Left lung (tissue), 10 donors: ENCODE data around the gene SCAMP4. TPM values are rescaled to one million over a fixed set of nuclear protein-coding genes. Genes with fewer than 3 reads are reported as not detected.
A peak's percentile ranks its signal among the peaks of the same experiment; 100 is the strongest.

Experiments
- ATAC-seq: fragments of 200-7000 bp; cut with Tn5 transposase; one replicate; pipeline ENCODE4 v1.9.1; 2020; ENCODE audit warnings: moderate library complexity
- DNase-seq, 4 donors: peaks; one replicate each; pipeline ENCODE4 v3.0.0-alpha.2; 2013 to 2020
- H3K27ac ChIP-seq, 2 donors: fragments of 200-600 bp; sonication (generic) in 1 of 2; one replicate each; pipeline versions ENCODE4 v1.5.0 to v1.8.0; 2020 to 2021
- H3K27me3 ChIP-seq, 2 donors: fragments of 200-600 bp; sonication (generic) in 1 of 2; one replicate each; pipeline versions ENCODE4 v1.5.0 to v1.8.0; 2020 to 2021
- H3K36me3 ChIP-seq, 2 donors: fragments of 200-600 bp; sonication (generic) in 1 of 2; one replicate each; pipeline versions ENCODE4 v1.5.0 to v1.8.0; 2020 to 2021
- H3K4me1 ChIP-seq, 2 donors: fragments of 200-600 bp; one replicate each; pipeline ENCODE4 v1.8.0; 2021
- H3K4me3 ChIP-seq, 2 donors: fragments of 200-600 bp; sonication (generic) in 1 of 2; one replicate each; pipeline versions ENCODE4 v1.5.0 to v1.8.0; 2020 to 2021; ENCODE audit warnings: mild to moderate bottlenecking in 1 of 2
- H3K9me3 ChIP-seq, 2 donors: fragments of 200-600 bp; sonication (generic) in 1 of 2; one replicate each; pipeline versions ENCODE4 v1.5.0 to v1.8.0; 2020 to 2021
- CTCF ChIP-seq, 2 donors: fragments of 200-600 bp; sonication (generic) in 1 of 2; IDR thresholded peaks; one replicate each; pipeline versions ENCODE4 v1.5.0 to v1.8.0; 2021; ENCODE audit warnings: antibody characterized with exemption in 2 of 2
- intact Hi-C, 2 donors: fragments of 100-400 bp; cut with DNase I; formaldehyde crosslinking; loops; one replicate each; pipeline versions ENCODE4 v1.11.2 to v1.14.2; 2022
- polyA plus RNA-seq, 6 donors: library from polyadenylated mRNA; unstranded; fragments of 120-200 nt; gene quantifications; one replicate each; pipeline ENCODE4 v1.2.1, GENCODE V29; 2013; ENCODE audit not compliant: insufficient read length in 6 of 6
- total RNA-seq, 2 donors: library from RNA; stranded (reverse); fragmentation: NEBNext Ultra II Directional; extraction: Animal tissue kit (Norgen Biotek cat#: 25700); gene quantifications; one replicate each; pipeline ENCODE4 v1.2.1, GENCODE V29; 2021
- donor health status: DM: no; HTN: yes; CAD: no.
- donor health status: DM: no; HTN: no; CAD: no.

Gene SCAMP4
- total and polyA plus RNA-seq, 8 donors: 54.5 to 86.6 (median 70.1) TPM

GRCh38 chr19:1865172-1866010 lies 39.8 kb upstream of the SCAMP4 start:
- Histone ChIP-seq H3K4me3 (peak overlapping the region in 1 of 2 donors; percentile 78), H3K27me3 (no peaks in the 10 kb centered on the region), H3K4me1 (peaks cover 13 to 32% of the 10 kb centered on the region in 2 donors), H3K27ac (peak overlapping the region; percentile 84 to 98), H3K9me3 (no peaks in the 10 kb centered on the region), H3K36me3 (peaks cover 0 to 9% of the 10 kb centered on the region in 2 donors)
- intact Hi-C loops: no loop called here
- no peak for TF ChIP-seq CTCF (IDR thresholded peaks at IDR 0.05)
- ATAC-seq (no peak), DNase-seq (peak in 1 of 4 donors; percentile 57)

GRCh38 chr19:1866693-1867348 lies 38.4 kb upstream of the SCAMP4 start:
- H3K36me3 ChIP-seq: peaks cover 0 to 23% of the 10 kb centered on the region in 2 donors
- no peak for TF ChIP-seq CTCF (IDR thresholded peaks at IDR 0.05)
- DNase-seq (no peak), ATAC-seq (no peak)
- no peaks in the 10 kb centered on the region for H3K9me3 ChIP-seq
- no peak overlapping the region for H3K4me3 ChIP-seq
- no peaks in the 10 kb centered on the region for H3K27me3 ChIP-seq
- H3K27ac ChIP-seq: no peak overlapping the region
- intact Hi-C loops: no loop called here
- H3K4me1 ChIP-seq: peaks cover 2 to 26% of the 10 kb centered on the region in 2 donors

GRCh38 chr19:1867349-1867724 lies 37.9 kb upstream of the SCAMP4 start:
- no peak for TF ChIP-seq CTCF (IDR thresholded peaks at IDR 0.05)
- Histone ChIP-seq H3K4me1 (peaks cover 0 to 26% of the 10 kb centered on the region in 2 donors), H3K27me3 (no peaks in the 10 kb centered on the region), H3K27ac (no peak overlapping the region), H3K4me3 (no peak overlapping the region), H3K9me3 (no peaks in the 10 kb centered on the region), H3K36me3 (peaks cover 0 to 29% of the 10 kb centered on the region in 2 donors)
- DNase-seq (no peak), ATAC-seq (no peak)
- intact Hi-C loops: no loop called here

GRCh38 chr19:1868971-1869370 lies 36.2 kb upstream of the SCAMP4 start:
- Histone ChIP-seq H3K4me1 (peaks cover 14 to 41% of the 10 kb centered on the region in 2 donors), H3K27me3 (no peaks in the 10 kb centered on the region), H3K4me3 (no peak overlapping the region), H3K9me3 (no peaks in the 10 kb centered on the region), H3K36me3 (peaks cover 0 to 45% of the 10 kb centered on the region in 2 donors), H3K27ac (no peak overlapping the region)
- no peak for TF ChIP-seq CTCF (IDR thresholded peaks at IDR 0.05)
- DNase-seq: no peak
- no peak for ATAC-seq
- intact Hi-C loops: no loop called here

- peak overlapping the region in 1 of 2 donors; percentile 97 for H3K27ac ChIP-seq
- intact Hi-C loops: no loop called here
- DNase-seq: no peak
- no peaks in the 10 kb centered on the region for H3K9me3 ChIP-seq
- H3K4me3 ChIP-seq: no peak overlapping the region
- no peak for ATAC-seq
- no peak for TF ChIP-seq CTCF (IDR thresholded peaks at IDR 0.05)
- H3K36me3 ChIP-seq: peaks cover 0 to 45% of the 10 kb centered on the region in 2 donors
- no peaks in the 10 kb centered on the region for H3K27me3 ChIP-seq
- peaks cover 19 to 43% of the 10 kb centered on the region in 2 donors for H3K4me1 ChIP-seq
These were observed 34.0 kb upstream of the SCAMP4 start for GRCh38 chr19:1871140-1871597.
